Inflammatory macrophage (primary cell): ENCODE results near the gene CLASP2.
"Not testable (repeated sequence)": the region's sequence is repeated elsewhere in the genome, so short reads cannot be mapped to it uniquely, and the experiment has no call there.

ENCODE experiments used
- DNase-seq, 2 donors: peaks; one replicate each; pipeline ENCODE4 v3.0.0-alpha.2; 2020 to 2022

The CLASP2 gene

DNA sequence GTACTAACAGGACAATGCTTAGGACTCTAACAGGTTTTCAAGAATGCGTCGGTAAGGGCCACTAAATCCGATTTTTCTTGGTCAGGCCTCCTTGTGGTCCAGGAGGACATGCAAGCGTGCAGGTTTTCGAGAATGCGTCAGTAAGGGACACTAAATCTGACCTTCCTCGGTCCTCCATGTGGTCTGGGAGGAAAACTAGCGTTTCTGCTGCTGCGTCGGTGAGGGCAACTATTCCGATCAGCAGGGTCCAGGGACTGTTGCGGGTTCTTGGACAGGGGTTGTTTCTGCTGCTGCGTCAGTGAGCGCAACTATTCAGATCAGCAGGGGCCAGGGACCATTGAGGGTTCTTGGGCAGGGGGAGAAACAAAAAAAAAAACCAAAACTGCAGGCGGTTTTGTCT, 270.1 kb downstream of the CLASP2 start:
- no peak for DNase-seq

DNA sequence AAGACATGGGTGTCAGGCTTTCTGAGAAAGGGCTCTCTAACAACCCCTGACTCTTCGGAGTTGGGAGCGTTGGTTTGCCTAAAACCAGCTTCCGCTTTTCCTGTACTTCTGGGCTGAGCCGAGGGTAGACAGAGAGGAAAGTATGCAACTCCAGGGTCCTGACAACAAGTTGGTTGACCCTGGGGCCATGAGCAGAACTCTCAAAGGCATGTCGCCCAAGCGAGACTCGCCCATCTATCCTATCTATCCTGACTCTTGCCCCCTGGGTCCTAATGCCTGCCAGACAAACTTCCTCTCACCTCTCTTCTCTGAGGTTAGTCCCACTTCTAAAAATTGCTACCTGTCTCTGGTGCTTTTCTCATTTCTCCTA, 270.8 kb downstream of the CLASP2 start:
- DNase-seq = not testable (repeated sequence)
